Endothelial cell of umbilical vein (primary cell): ENCODE data around the gene LDLRAD2. TPM values are rescaled to one million over a fixed set of nuclear protein-coding genes. Genes with fewer than 3 reads are reported as not detected.

Source experiments
- BruUV-seq: library from RNA; stranded (reverse); fragments of 400-500 nt; replicated peaks from 2 replicates; lab custom pipeline; 2021; lab: Mats Ljungman, UMichigan
- CTCF ChIA-PET: fragments of 300-600, 350-600 bp; sonication (Branson Sonifier 250); formaldehyde crosslinking; loops from one replicate; lab custom pipeline; 2021; ENCODE audit warnings: antibody characterized with exemption, inconsistent platforms; lab: Charles Lee
- POLR2A ChIA-PET: fragments of 300-600, 350-600 bp; sonication (Branson Sonifier 250); formaldehyde crosslinking; loops from one replicate; lab custom pipeline; 2021; ENCODE audit warnings: antibody characterized with exemption, inconsistent platforms; lab: Charles Lee
- DNase-seq: peaks from one replicate; pipeline ENCODE4 v3.0.0-alpha.2; 2011; ENCODE audit warnings: low read depth, low spot score
- FAIRE-seq: peaks from 2 replicates; lab custom pipeline; 2011; peaks lifted over from hg19 to GRCh38; lab: Jason Lieb, UNC
- H2AFZ ChIP-seq: 2 replicates; pipeline ENCODE4 v1.6.0; 2012; ENCODE audit warnings: low read depth, low read length, control low read depth, inconsistent platforms
- H3K27ac ChIP-seq: 2 replicates; pipeline ENCODE4 v1.5.1; 2011; ENCODE audit warnings: low read depth, mild to moderate bottlenecking, control low read depth, low read length, moderate library complexity; ENCODE audit not compliant: insufficient read depth
- H3K27me3 ChIP-seq, 2 experiments: 2 replicates each; pipeline versions ENCODE4 v1.6.0 to v1.6.1; 2011; ENCODE audit warnings: low read length in 2 of 2, mixed read lengths in 1 of 2; ENCODE audit not compliant: control insufficient read depth in 2 of 2, insufficient read depth in 2 of 2
- H3K36me3 ChIP-seq, 2 experiments: 2 replicates in 1 of 2; 3 replicates in 1 of 2; pipeline ENCODE4 v1.5.1; 2011; ENCODE audit warnings: low read length in 2 of 2, mild to moderate bottlenecking in 1 of 2, moderate library complexity in 1 of 2; ENCODE audit not compliant: control insufficient read depth in 2 of 2, insufficient read depth in 2 of 2; ENCODE audit errors: extremely low read depth in 1 of 2
- H3K4me1 ChIP-seq: 3 replicates; pipeline ENCODE4 v1.5.1; 2011; ENCODE audit warnings: mild to moderate bottlenecking, low read length; ENCODE audit not compliant: control insufficient read depth, insufficient read depth; ENCODE audit errors: extremely low read depth
- H3K4me2 ChIP-seq: 2 replicates; pipeline ENCODE4 v1.6.1; 2011; ENCODE audit warnings: low read length, control low read depth, mixed read lengths; ENCODE audit not compliant: insufficient read depth
- H3K4me3 ChIP-seq, 3 experiments: fragments of 200-600 bp in 1 of 3; sonication (generic), shearing (Covaris generic) in 1 of 3; replicated peaks in 1 of 3; 2 replicates each; pipeline ENCODE4 v1.5.1; 2011 to 2016; ENCODE audit warnings: control low read depth in 3 of 3, low read length in 3 of 3, mild to moderate bottlenecking in 2 of 3, inconsistent platforms in 1 of 3, low read depth in 1 of 3, moderate library complexity in 1 of 3; ENCODE audit not compliant: insufficient read depth in 1 of 3
- H3K79me2 ChIP-seq: 2 replicates; pipeline ENCODE4 v1.6.0; 2012; ENCODE audit warnings: low read length, inconsistent platforms; ENCODE audit not compliant: control insufficient read depth, insufficient read depth
- H3K9ac ChIP-seq: replicated peaks from 2 replicates; pipeline ENCODE3; 2011; ENCODE audit warnings: low read length, control low read depth; ENCODE audit not compliant: insufficient read depth; ENCODE audit errors: extremely low read depth
- H3K9me1 ChIP-seq: replicated peaks from 3 replicates; pipeline ENCODE4 v1.6.0; 2011; ENCODE audit warnings: mild to moderate bottlenecking, low read length; ENCODE audit not compliant: control insufficient read depth, insufficient read depth; ENCODE audit errors: extremely low read depth
- H3K9me3 ChIP-seq: replicated peaks from 2 replicates; pipeline ENCODE4 v1.5.1; 2012; ENCODE audit warnings: low read length, inconsistent platforms; ENCODE audit not compliant: control insufficient read depth, insufficient read depth
- H4K20me1 ChIP-seq: replicated peaks from 2 replicates; pipeline ENCODE3; 2011; ENCODE audit warnings: mild to moderate bottlenecking, low read length; ENCODE audit not compliant: control insufficient read depth, insufficient read depth; ENCODE audit errors: extremely low read depth
- FOS ChIP-seq: IDR thresholded peaks from 2 replicates; pipeline ENCODE4 v1.6.1; 2011; ENCODE audit warnings: mild to moderate bottlenecking, low read length, moderate library complexity, borderline replicate concordance; ENCODE audit not compliant: insufficient read depth
- GATA2 ChIP-seq: IDR thresholded peaks from 2 replicates; pipeline ENCODE4 v1.7.0; 2011; ENCODE audit warnings: low read depth, mild to moderate bottlenecking, moderate library complexity, mixed read lengths, low read length; ENCODE audit not compliant: insufficient read length, insufficient read depth
- dilution Hi-C: fragments of 300-500 bp; cut with MboI; formaldehyde crosslinking; loops from one replicate; pipeline ENCODE4 v1.15.0; 2019; ENCODE audit warnings: low sequenced_read_pairs; ENCODE audit not compliant: extremely low pct_ligation_motif_present
- intact Hi-C: fragments of 100-400 bp; cut with micrococcal nuclease; formaldehyde crosslinking; loops from one replicate; pipeline ENCODE4 v1.10.0; 2022
- polyA plus RNA-seq, 4 experiments: library from polyadenylated mRNA; depleted of rRNA in 3 of 4; stranded (reverse) in 3 of 4; unstranded in 1 of 4; fragments of >200 nt; gene quantifications; 2 replicates each; pipeline versions ENCODE4 v1.2.1 to v1.2.3, GENCODE V29; 2011 to 2012; ENCODE audit warnings: missing spikeins in 1 of 4
- total RNA-seq: library from RNA; stranded (reverse); gene quantifications from 2 replicates; pipeline ENCODE4 v1.2.3, GENCODE V29; 2021
- TF ChIP-seq, protein P1 (sequence below): IDR thresholded peaks from 2 replicates; pipeline ENCODE4 v1.6.1; 2011; ENCODE audit not compliant: insufficient read depth, insufficient read length
- TF ChIP-seq, protein P2 (sequence below), 2 donors: IDR thresholded peaks; 1 replicate in 1 of 2; 2 replicates in 1 of 2; pipeline ENCODE4 v1.5.1; 2011; ENCODE audit warnings: low read length in 2 of 2, mild to moderate bottlenecking in 2 of 2, moderate library complexity in 2 of 2, control low read depth in 1 of 2, inconsistent platforms in 1 of 2, low read depth in 1 of 2; ENCODE audit not compliant: insufficient read depth in 1 of 2; ENCODE audit errors: extremely low read depth in 1 of 2

Gene LDLRAD2
- total and polyA plus RNA-seq, 2 donors (not counting 3 experiments of a cell fraction or from before 2014, with no cell fraction given), result 0.44 TPM; not detected in 1

DNA sequence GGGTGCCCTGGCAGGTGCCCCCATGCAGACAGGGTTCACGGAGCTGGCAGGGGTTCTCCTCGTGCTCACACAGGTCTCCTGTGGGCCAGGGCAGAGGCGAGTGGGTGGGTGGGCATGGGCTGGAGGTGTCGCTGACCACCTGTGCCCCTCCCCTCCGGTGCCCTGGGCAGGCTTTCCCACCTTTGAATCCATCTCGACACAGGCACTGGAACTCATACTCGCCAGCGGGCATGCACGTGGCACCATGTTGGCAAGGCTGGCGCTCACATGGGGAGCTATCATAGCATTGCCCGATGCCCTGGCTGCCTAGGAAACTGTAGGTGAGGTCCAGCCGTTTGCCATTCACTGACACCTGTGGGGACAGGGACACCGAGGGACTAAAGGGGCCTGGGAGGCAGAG is 16.0 kb downstream of the LDLRAD2 start:
- DNase-seq, result no peak
- H3K27me3 ChIP-seq, result no peaks in the 10 kb centered on the region
- H3K4me3 ChIP-seq, result no peak overlapping the region
- intact Hi-C loops, result no loop called here
- POLR2A ChIA-PET, result no interaction called here
- H3K9me3 ChIP-seq, result no peaks in the 10 kb centered on the region
- no peak for FAIRE-seq
- CTCF ChIA-PET, result no interaction called here
- H3K79me2 ChIP-seq, result peaks cover 8% of the 10 kb centered on the region
- no peaks in the 10 kb centered on the region for H3K4me1 ChIP-seq
- peaks cover 68 to 86% of the 10 kb centered on the region in 2 experiments for H3K36me3 ChIP-seq
- no peak overlapping the region for H3K27ac ChIP-seq
- no peak overlapping the region for H3K4me2 ChIP-seq
- no peak overlapping the region for H3K9ac ChIP-seq
- no peaks in the 10 kb centered on the region for H4K20me1 ChIP-seq
- no TSS peak for BruUV-seq
- dilution Hi-C loops, result no loop called here
- H3K9me1 ChIP-seq, result no peaks in the 10 kb centered on the region
- no peak overlapping the region for H2AFZ ChIP-seq
- TF ChIP-seq FOS (no peak), GATA2 (no peak)
- TF ChIP-seq, protein P1, sequence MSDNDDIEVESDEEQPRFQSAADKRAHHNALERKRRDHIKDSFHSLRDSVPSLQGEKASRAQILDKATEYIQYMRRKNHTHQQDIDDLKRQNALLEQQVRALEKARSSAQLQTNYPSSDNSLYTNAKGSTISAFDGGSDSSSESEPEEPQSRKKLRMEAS, result no peak
- TF ChIP-seq, protein P2, sequence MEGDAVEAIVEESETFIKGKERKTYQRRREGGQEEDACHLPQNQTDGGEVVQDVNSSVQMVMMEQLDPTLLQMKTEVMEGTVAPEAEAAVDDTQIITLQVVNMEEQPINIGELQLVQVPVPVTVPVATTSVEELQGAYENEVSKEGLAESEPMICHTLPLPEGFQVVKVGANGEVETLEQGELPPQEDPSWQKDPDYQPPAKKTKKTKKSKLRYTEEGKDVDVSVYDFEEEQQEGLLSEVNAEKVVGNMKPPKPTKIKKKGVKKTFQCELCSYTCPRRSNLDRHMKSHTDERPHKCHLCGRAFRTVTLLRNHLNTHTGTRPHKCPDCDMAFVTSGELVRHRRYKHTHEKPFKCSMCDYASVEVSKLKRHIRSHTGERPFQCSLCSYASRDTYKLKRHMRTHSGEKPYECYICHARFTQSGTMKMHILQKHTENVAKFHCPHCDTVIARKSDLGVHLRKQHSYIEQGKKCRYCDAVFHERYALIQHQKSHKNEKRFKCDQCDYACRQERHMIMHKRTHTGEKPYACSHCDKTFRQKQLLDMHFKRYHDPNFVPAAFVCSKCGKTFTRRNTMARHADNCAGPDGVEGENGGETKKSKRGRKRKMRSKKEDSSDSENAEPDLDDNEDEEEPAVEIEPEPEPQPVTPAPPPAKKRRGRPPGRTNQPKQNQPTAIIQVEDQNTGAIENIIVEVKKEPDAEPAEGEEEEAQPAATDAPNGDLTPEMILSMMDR (IDR thresholded peaks at IDR 0.05; ENCODE audit: extremely low read depth in 1 of 2, insufficient read depth in 1 of 2, low read depth in 1 of 2, low read length in 2 of 2), result no peak
